ENCODE data around the gene SYT1.

- TF ChIP-seq GATA2 (IDR thresholded peaks at IDR 0.05; ENCODE audit: low read depth, low read length) (no peak), GATA3 (IDR thresholded peaks at IDR 0.05; ENCODE audit: low read depth, low read length) (no peak)
These were observed 24.0 kb downstream of the SYT1 start for GRCh38 chr12:78888568-78888967.
